H1 (cell line): ENCODE measurements around the gene HINT3. TPM values are rescaled to one million over a fixed set of nuclear protein-coding genes. Genes with fewer than 3 reads are reported as not detected.
A peak's percentile ranks its signal among the peaks of the same experiment; 100 is the strongest.

Source experiments
- CTCF ChIA-PET: fragments of 300-600 bp; sonication (Branson Sonifier 250); formaldehyde crosslinking; loops from one replicate; lab custom pipeline; 2021; ENCODE audit not compliant: partially characterized antibody; lab: Charles Lee
- POLR2A ChIA-PET: fragments of 300-600 bp; sonication (Branson Sonifier 250); formaldehyde crosslinking; loops from one replicate; lab custom pipeline; 2021; ENCODE audit warnings: inconsistent platforms; ENCODE audit not compliant: partially characterized antibody; lab: Charles Lee
- DNase-seq, 2 experiments: peaks; one replicate each; pipeline versions ENCODE4 v3.0.0 to v3.0.0-alpha.2; 2010 to 2022; ENCODE audit warnings: low spot score in 2 of 2, low read depth in 1 of 2, mixed read lengths in 1 of 2
- FAIRE-seq: peaks from 2 replicates; lab custom pipeline; 2011; peaks lifted over from hg19 to GRCh38; lab: Jason Lieb, UNC
- H2AFZ ChIP-seq: 2 replicates; pipeline ENCODE4 v1.8.1; 2012; ENCODE audit warnings: low read length, inconsistent platforms
- H2AK5ac ChIP-seq: 2 replicates; pipeline ENCODE4 v1.6.1; 2013; ENCODE audit warnings: low read depth, low read length
- H2BK120ac ChIP-seq: replicated peaks from 2 replicates; pipeline ENCODE3; 2013; ENCODE audit warnings: low read depth, low read length, inconsistent platforms
- H2BK12ac ChIP-seq: 2 replicates; pipeline ENCODE4 v1.6.1; 2013; ENCODE audit warnings: low read depth, low read length
- H2BK15ac ChIP-seq: 2 replicates; pipeline ENCODE4 v1.6.1; 2013; ENCODE audit warnings: low read length
- H2BK20ac ChIP-seq: 2 replicates; pipeline ENCODE4 v1.6.1; 2013; ENCODE audit warnings: low read length
- H2BK5ac ChIP-seq: 2 replicates; pipeline ENCODE4 v1.6.1; 2013; ENCODE audit warnings: low read depth, low read length
- H3K14ac ChIP-seq: 2 replicates; pipeline ENCODE4 v1.6.1; 2013; ENCODE audit warnings: inconsistent platforms; ENCODE audit not compliant: insufficient read length
- H3K18ac ChIP-seq: 2 replicates; pipeline ENCODE4 v1.6.1; 2013; ENCODE audit warnings: low read length; ENCODE audit errors: extremely low read depth
- H3K23ac ChIP-seq: 2 replicates; pipeline ENCODE4 v1.6.1; 2013; ENCODE audit warnings: inconsistent platforms; ENCODE audit not compliant: insufficient read length
- H3K23me2 ChIP-seq: 2 replicates; pipeline ENCODE4 v1.6.1; 2013; ENCODE audit warnings: low read depth, low read length
- H3K27ac ChIP-seq: 2 replicates; pipeline ENCODE4 v1.6.1; 2011; ENCODE audit warnings: low read depth, low read length, inconsistent platforms
- H3K27me3 ChIP-seq, 4 experiments: replicated peaks in 1 of 4; 1 replicate in 1 of 4; 2 replicates in 3 of 4; pipeline versions ENCODE4 v1.6.1 to v1.8.1; 2011 to 2013; ENCODE audit warnings: low read length in 3 of 4, mild to moderate bottlenecking in 3 of 4, inconsistent platforms in 2 of 4, mixed read lengths in 2 of 4, moderate library complexity in 1 of 4; ENCODE audit not compliant: control insufficient read depth in 3 of 4, insufficient read depth in 3 of 4; ENCODE audit errors: extremely low read depth in 1 of 4
- H3K36me3 ChIP-seq, 4 experiments: 2 replicates each; pipeline versions ENCODE4 v1.6.1 to v1.8.1; 2011 to 2013; ENCODE audit warnings: mild to moderate bottlenecking in 4 of 4, low read length in 3 of 4, moderate library complexity in 2 of 4, control low read depth in 1 of 4, inconsistent platforms in 1 of 4; ENCODE audit not compliant: insufficient read depth in 4 of 4, control insufficient read depth in 2 of 4
- H3K4ac ChIP-seq: replicated peaks from 2 replicates; pipeline ENCODE3; 2013; ENCODE audit warnings: low read length, low read depth, mixed read lengths, inconsistent platforms; ENCODE audit not compliant: insufficient read length
- H3K4me1 ChIP-seq, 4 experiments: replicated peaks in 1 of 4; 1 replicate in 1 of 4; 2 replicates in 3 of 4; pipeline versions ENCODE4 v1.6.1 to v1.8.1; 2011 to 2013; ENCODE audit warnings: low read length in 3 of 4, inconsistent platforms in 2 of 4, mixed read lengths in 1 of 4; ENCODE audit not compliant: insufficient read depth in 4 of 4, control insufficient read depth in 3 of 4
- H3K4me2 ChIP-seq, 2 experiments: 2 replicates each; pipeline versions ENCODE4 v1.6.1 to v1.8.1; 2011 to 2013; ENCODE audit warnings: low read depth in 2 of 2, low read length in 2 of 2, control low read depth in 1 of 2, inconsistent platforms in 1 of 2, mild to moderate bottlenecking in 1 of 2; ENCODE audit not compliant: insufficient read depth in 1 of 2
- H3K4me3 ChIP-seq, 4 experiments: fragments of 200-600, 300-600 bp in 1 of 4; sonication (generic), shearing (Covaris generic), sonication (Bioruptor Twin) in 1 of 4; 2 replicates each; pipeline versions ENCODE4 v1.5.1 to v1.8.1; 2011 to 2016; ENCODE audit warnings: low read length in 4 of 4, low read depth in 3 of 4, control low read depth in 2 of 4, inconsistent platforms in 2 of 4, mild to moderate bottlenecking in 2 of 4, mixed read lengths in 1 of 4, moderate library complexity in 1 of 4; ENCODE audit not compliant: insufficient read depth in 2 of 4; ENCODE audit errors: extremely low read depth in 1 of 4
- H3K56ac ChIP-seq: replicated peaks from 2 replicates; pipeline ENCODE3; 2013; ENCODE audit warnings: low read depth, mild to moderate bottlenecking, mixed read lengths, low read length, inconsistent platforms; ENCODE audit not compliant: insufficient read length
- H3K79me1 ChIP-seq: 2 replicates; pipeline ENCODE4 v1.6.1; 2013; ENCODE audit warnings: low read depth, low read length, control low read depth
- H3K79me2 ChIP-seq, 2 experiments: 2 replicates each; pipeline versions ENCODE4 v1.6.1 to v1.8.1; 2012 to 2013; ENCODE audit warnings: low read length in 2 of 2, mild to moderate bottlenecking in 2 of 2, inconsistent platforms in 1 of 2; ENCODE audit not compliant: insufficient read depth in 2 of 2, control insufficient read depth in 1 of 2
- H3K9ac ChIP-seq, 4 experiments: replicated peaks in 1 of 4; 1 replicate in 1 of 4; 2 replicates in 3 of 4; pipeline versions ENCODE4 v1.6.1 to v1.8.1; 2011 to 2013; ENCODE audit warnings: low read depth in 3 of 4, low read length in 3 of 4, control low read depth in 2 of 4, mild to moderate bottlenecking in 2 of 4, moderate library complexity in 2 of 4, inconsistent platforms in 1 of 4; ENCODE audit errors: extremely low read depth in 1 of 4
- H3K9me3 ChIP-seq, 2 experiments: 2 replicates each; pipeline versions ENCODE4 v1.6.1 to v1.8.1; 2012 to 2013; ENCODE audit warnings: mild to moderate bottlenecking in 2 of 2, moderate library complexity in 2 of 2, control low read depth in 1 of 2, inconsistent platforms in 1 of 2, low read depth in 1 of 2, low read length in 1 of 2, mixed read lengths in 1 of 2; ENCODE audit not compliant: insufficient read depth in 2 of 2
- H4K20me1 ChIP-seq, 2 experiments: replicated peaks in 1 of 2; 2 replicates each; pipeline versions ENCODE3 to v1.8.1; 2011 to 2013; ENCODE audit warnings: inconsistent platforms in 2 of 2, low read length in 2 of 2, mild to moderate bottlenecking in 1 of 2; ENCODE audit not compliant: insufficient read depth in 2 of 2, control insufficient read depth in 1 of 2
- H4K5ac ChIP-seq: 2 replicates; pipeline ENCODE4 v1.6.1; 2013; ENCODE audit warnings: low read length, low read depth, mixed read lengths, inconsistent platforms; ENCODE audit not compliant: insufficient read length
- H4K8ac ChIP-seq: 2 replicates; pipeline ENCODE4 v1.8.0; 2013; ENCODE audit warnings: mild to moderate bottlenecking, moderate library complexity, low read length, inconsistent platforms; ENCODE audit not compliant: insufficient read depth; ENCODE audit errors: extremely low read depth
- H4K91ac ChIP-seq: replicated peaks from 2 replicates; pipeline ENCODE3; 2013; ENCODE audit warnings: low read length, mixed read lengths, inconsistent platforms; ENCODE audit not compliant: insufficient read length
- EZH2 ChIP-seq: fragments of 200-600 bp; sonication (generic); IDR thresholded peaks from 2 replicates; pipeline ENCODE4 v1.7.1; 2012; ENCODE audit warnings: low read depth, mild to moderate bottlenecking, moderate library complexity, low read length, inconsistent platforms; ENCODE audit not compliant: severe bottlenecking
- JUN ChIP-seq: IDR thresholded peaks from 2 replicates; pipeline ENCODE4 v1.6.1; 2011; ENCODE audit warnings: low read depth, mild to moderate bottlenecking, improper control_type of control experiment, low read length
- RAD21 ChIP-seq, 2 experiments: IDR thresholded peaks in 1 of 2; conservative IDR thresholded peaks in 1 of 2; 2 replicates each; pipeline ENCODE4 v1.6.1; 2011; ENCODE audit warnings: low read depth in 2 of 2, low read length in 2 of 2, improper control_type of control experiment in 1 of 2, inconsistent platforms in 1 of 2, mild to moderate bottlenecking in 1 of 2, moderate library complexity in 1 of 2
- WGBS, 2 experiments: shearing (Covaris generic) in 1 of 2; methylation state at CpG; one replicate each; pipeline versions ENCODE4 v1.1.6 to v1.1.7; 2013 to 2015; ENCODE audit warnings: low lambda C conversion rate in 2 of 2, mixed read lengths in 2 of 2, inconsistent platforms in 1 of 2, low coverage in 1 of 2, missing lambda C conversion rate in 1 of 2; ENCODE audit not compliant: insufficient replicate concordance in 2 of 2, insufficient coverage in 1 of 2, insufficient read length in 1 of 2; ENCODE audit errors: extremely low coverage in 1 of 2, missing lambda C conversion rate in 1 of 2; 5-methylcytosine and 5-hydroxymethylcytosine counted together
- polyA plus RNA-seq, 7 experiments: library from polyadenylated mRNA; depleted of rRNA in 3 of 7; stranded (reverse) in 5 of 7; unstranded in 2 of 7; fragments of >200 nt in 5 of 7; fragments of 200-250 nt in 2 of 7; gene quantifications; 1 replicate in 5 of 7; 2 replicates in 1 of 7; 4 replicates in 1 of 7; pipeline versions ENCODE4 v1.2.1 to v1.2.3, GENCODE V29; 2011 to 2013; ENCODE audit warnings: missing spikeins in 2 of 7, mixed read lengths in 2 of 7
- total RNA-seq: library from RNA; stranded (reverse); fragmentation: NEBNext Ultra II Directional; extraction: Animal tissue kit (Norgen Biotek cat#: 25700); gene quantifications from 2 replicates; pipeline ENCODE4 v1.2.1, GENCODE V29; 2021
- TF ChIP-seq, protein P1 (sequence below), 3 experiments: IDR thresholded peaks; 1 replicate in 2 of 3; 2 replicates in 1 of 3; pipeline versions ENCODE4 v1.5.1 to v1.6.1; 2011; ENCODE audit warnings: low read length in 3 of 3, mild to moderate bottlenecking in 3 of 3, inconsistent platforms in 2 of 3, low read depth in 1 of 3, moderate library complexity in 1 of 3; ENCODE audit not compliant: insufficient read depth in 1 of 3; ENCODE audit errors: control extremely low read depth in 1 of 3

HINT3 gene
- total and polyA plus RNA-seq, 2 of the 8 experiments (the other 6 are each of a cell fraction or from before 2014, with no cell fraction given): 1.2 to 7.8 TPM

DNA sequence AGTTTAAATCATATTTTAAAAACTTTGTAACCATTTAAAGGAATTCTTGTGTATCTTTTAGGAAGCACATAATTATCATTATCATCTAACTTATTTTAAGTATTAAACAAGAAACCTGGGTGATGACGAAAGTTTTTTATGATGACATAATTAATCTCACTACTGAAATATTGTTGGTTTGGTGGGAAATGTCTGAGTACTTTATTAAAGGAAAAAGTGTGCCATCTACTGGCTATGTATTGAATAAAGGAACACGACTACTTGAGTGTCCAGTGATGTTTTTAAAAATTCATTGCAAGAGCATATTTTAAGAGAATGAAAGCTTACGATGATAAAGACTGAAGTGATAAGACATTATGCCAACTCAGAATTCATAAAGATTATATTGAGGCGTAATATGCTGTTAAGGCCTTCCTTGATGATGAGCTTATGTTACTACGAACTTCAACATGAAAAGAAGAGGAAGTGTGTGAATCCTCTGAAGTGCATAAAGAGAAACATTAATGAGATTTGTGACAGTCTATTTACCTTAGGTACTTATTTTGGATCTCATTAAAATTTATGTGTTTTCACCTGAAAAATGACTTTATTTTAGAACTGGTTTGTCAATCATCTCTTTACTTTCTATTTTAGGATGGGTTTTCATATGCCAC is 17.8 kb downstream of the HINT3 start:
- Histone ChIP-seq H3K18ac (no peak overlapping the region), H3K4me3 (no peak overlapping the region), H3K27me3 (no peaks in the 10 kb centered on the region), H2AFZ (no peak overlapping the region), H2BK20ac (no peak overlapping the region), H3K79me1 (no peaks in the 10 kb centered on the region), H3K36me3 (no peaks in the 10 kb centered on the region; a peak in 1 of 8 replicates), H3K27ac (no peak overlapping the region), H4K5ac (no peak overlapping the region), H3K4me1 (no peaks in the 10 kb centered on the region), H3K4ac (no peak overlapping the region), H2BK120ac (no peak overlapping the region), H2BK15ac (no peak overlapping the region), H4K91ac (no peak overlapping the region), H2BK5ac (no peak overlapping the region), H3K4me2 (no peak overlapping the region), H2AK5ac (no peak overlapping the region), H4K20me1 (no peaks in the 10 kb centered on the region), H3K56ac (no peak overlapping the region), H3K23ac (no peak overlapping the region), H3K14ac (no peak overlapping the region), H2BK12ac (no peak overlapping the region), H3K9me3 (no peaks in the 10 kb centered on the region), H3K79me2 (no peaks in the 10 kb centered on the region), H3K9ac (no peak overlapping the region), H3K23me2 (no peaks in the 10 kb centered on the region), H4K8ac (no peak overlapping the region)
- DNase-seq (no peak), FAIRE-seq (no peak)
- ChIA-PET POLR2A (interaction anchor here (2.5 kb wide), 1 partner anchor 12 kb away, joined by 18 read pairs; the partner anchor contains the start of gene TRMT11), CTCF (interaction anchor here (0.6 to 3.6 kb wide), 31 partner anchors 9 to 672 kb away, joined by 3 to 27 read pairs (median 5); partner anchors contain the start of genes HDDC2, HINT3 and TRMT11)
- 72% methylated on average over 5 of the region's 5 CpGs; no CpG with 5 or more reads in 1 of the 2 experiments for WGBS, 2 experiments
- TF ChIP-seq EZH2 (no peak), RAD21 (IDR thresholded peaks at IDR 0.05 in 1 of 2, conservative IDR thresholded peaks at IDR 0.05 in 1 of 2; ENCODE audit: low read depth in 2 of 2, low read length in 2 of 2) (peak; percentile 26 to 38), JUN (no peak)
- TF ChIP-seq, protein P1, sequence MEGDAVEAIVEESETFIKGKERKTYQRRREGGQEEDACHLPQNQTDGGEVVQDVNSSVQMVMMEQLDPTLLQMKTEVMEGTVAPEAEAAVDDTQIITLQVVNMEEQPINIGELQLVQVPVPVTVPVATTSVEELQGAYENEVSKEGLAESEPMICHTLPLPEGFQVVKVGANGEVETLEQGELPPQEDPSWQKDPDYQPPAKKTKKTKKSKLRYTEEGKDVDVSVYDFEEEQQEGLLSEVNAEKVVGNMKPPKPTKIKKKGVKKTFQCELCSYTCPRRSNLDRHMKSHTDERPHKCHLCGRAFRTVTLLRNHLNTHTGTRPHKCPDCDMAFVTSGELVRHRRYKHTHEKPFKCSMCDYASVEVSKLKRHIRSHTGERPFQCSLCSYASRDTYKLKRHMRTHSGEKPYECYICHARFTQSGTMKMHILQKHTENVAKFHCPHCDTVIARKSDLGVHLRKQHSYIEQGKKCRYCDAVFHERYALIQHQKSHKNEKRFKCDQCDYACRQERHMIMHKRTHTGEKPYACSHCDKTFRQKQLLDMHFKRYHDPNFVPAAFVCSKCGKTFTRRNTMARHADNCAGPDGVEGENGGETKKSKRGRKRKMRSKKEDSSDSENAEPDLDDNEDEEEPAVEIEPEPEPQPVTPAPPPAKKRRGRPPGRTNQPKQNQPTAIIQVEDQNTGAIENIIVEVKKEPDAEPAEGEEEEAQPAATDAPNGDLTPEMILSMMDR (IDR thresholded peaks at IDR 0.05; ENCODE audit: control extremely low read depth in 1 of 3, insufficient read depth in 1 of 3, low read depth in 1 of 3, low read length in 3 of 3): peak in 1 of 3 experiments; percentile 22; a peak in 1 of 4 replicates
